SU-DHL-6 (cell line): ENCODE results near the gene VAV3.

Experiments
- EZH2phosphoT487 ChIP-seq: fragments of 200-600 bp; sonication (generic), shearing (Covaris generic); conservative IDR thresholded peaks from 2 replicates; pipeline ENCODE4 v1.6.1; 2018; ENCODE audit warnings: mild to moderate bottlenecking, antibody characterized with exemption, low read length, moderate library complexity, mixed read lengths
- TF ChIP-seq, protein P1 (sequence below): fragments of 200-600 bp; sonication (generic); IDR thresholded peaks from one replicate; pipeline ENCODE4 v1.5.1; 2017; ENCODE audit warnings: antibody characterized with exemption, mild to moderate bottlenecking, low read length, moderate library complexity; ENCODE audit not compliant: insufficient read depth, poor library complexity, severe bottlenecking

DNA sequence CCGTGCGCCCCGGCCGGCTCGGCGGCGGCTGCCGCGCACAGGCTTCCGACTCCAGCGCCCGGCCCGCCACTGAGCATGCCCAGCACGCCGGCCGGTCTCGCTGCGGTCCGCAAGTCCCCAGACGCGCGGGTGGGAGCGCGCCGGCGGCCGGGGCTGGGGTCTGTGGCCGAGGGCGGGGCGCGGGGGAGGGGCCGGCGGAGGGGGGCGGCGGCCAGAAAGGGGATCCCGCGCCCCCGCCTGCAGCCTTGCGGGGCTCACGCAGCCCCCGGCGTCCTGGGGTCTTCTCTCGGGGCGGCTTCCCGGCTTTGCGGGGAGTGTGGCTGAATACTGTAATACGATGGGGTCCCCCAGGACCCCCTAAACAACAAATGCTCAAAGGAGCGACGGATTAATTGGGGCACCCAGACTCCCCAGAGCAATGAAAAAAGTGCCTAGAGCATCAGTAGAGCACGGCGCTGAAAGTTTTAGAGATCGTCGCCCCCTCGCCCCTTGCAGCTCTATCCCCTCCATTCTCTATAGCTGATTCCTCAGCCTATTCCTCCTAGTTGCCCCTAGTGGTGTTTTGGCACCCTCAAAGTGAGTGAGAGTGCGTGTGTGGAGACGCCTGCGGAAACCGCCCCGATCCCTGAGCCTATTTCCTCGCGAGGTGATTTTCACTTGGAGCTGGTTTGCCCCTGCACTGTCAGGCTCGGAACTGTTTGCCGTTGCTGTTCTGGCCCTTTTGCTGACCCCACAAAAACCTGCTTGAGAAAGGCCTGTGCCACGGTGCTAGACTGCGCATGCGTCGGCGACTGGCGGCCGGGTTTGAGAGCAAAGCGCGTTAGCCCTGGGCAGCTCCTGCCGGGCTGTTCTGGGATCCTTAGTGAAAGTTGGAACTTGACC lies at the start of gene VAV3:
- TF ChIP-seq, protein P1, sequence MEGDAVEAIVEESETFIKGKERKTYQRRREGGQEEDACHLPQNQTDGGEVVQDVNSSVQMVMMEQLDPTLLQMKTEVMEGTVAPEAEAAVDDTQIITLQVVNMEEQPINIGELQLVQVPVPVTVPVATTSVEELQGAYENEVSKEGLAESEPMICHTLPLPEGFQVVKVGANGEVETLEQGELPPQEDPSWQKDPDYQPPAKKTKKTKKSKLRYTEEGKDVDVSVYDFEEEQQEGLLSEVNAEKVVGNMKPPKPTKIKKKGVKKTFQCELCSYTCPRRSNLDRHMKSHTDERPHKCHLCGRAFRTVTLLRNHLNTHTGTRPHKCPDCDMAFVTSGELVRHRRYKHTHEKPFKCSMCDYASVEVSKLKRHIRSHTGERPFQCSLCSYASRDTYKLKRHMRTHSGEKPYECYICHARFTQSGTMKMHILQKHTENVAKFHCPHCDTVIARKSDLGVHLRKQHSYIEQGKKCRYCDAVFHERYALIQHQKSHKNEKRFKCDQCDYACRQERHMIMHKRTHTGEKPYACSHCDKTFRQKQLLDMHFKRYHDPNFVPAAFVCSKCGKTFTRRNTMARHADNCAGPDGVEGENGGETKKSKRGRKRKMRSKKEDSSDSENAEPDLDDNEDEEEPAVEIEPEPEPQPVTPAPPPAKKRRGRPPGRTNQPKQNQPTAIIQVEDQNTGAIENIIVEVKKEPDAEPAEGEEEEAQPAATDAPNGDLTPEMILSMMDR, result no peak
- no peak for TF ChIP-seq EZH2phosphoT487
